Measurements from ENCODE around the gene MCC.

The MCC gene

DNA sequence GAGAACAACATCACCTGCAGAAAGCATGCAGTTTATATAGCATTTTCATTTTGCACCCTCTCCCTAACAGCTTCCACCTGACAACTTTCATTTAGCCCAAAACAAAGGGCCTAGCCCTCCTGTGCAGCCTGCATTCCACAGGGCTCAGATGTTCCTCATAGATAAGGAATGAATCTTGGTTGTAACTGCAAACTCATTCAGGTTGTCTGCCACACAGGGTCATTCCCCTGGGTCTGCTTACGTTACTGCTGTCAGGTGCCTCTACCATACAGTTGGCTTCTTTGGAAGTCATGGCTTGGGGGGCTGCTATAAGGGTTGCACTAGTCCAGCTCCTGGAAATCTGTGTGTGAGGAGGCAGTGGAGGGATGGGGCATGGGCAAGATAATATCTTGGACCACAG, 514.3 kb downstream of the MCC start:
- Histone ChIP-seq H3K9me3 (ENCODE audit: severe bottlenecking) (no peaks in the 10 kb centered on the region), H3K27ac (no peak overlapping the region), H3K36me3 (peaks cover 8% of the 10 kb centered on the region), H3K4me3 (ENCODE audit: low read depth, low read length) (no peak overlapping the region), H3K27me3 (ENCODE audit: insufficient read depth, low read depth, severe bottlenecking) (no peaks in the 10 kb centered on the region)
- TF ChIP-seq, protein P1, sequence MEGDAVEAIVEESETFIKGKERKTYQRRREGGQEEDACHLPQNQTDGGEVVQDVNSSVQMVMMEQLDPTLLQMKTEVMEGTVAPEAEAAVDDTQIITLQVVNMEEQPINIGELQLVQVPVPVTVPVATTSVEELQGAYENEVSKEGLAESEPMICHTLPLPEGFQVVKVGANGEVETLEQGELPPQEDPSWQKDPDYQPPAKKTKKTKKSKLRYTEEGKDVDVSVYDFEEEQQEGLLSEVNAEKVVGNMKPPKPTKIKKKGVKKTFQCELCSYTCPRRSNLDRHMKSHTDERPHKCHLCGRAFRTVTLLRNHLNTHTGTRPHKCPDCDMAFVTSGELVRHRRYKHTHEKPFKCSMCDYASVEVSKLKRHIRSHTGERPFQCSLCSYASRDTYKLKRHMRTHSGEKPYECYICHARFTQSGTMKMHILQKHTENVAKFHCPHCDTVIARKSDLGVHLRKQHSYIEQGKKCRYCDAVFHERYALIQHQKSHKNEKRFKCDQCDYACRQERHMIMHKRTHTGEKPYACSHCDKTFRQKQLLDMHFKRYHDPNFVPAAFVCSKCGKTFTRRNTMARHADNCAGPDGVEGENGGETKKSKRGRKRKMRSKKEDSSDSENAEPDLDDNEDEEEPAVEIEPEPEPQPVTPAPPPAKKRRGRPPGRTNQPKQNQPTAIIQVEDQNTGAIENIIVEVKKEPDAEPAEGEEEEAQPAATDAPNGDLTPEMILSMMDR (IDR thresholded peaks at IDR 0.05; ENCODE audit: low read depth, low read length): no peak
- DNase-seq: no peak

GRCh38 chr5:112973036-112973435, 515.2 kb downstream of the MCC start:
- Histone ChIP-seq H3K9me3 (ENCODE audit: severe bottlenecking) (no peaks in the 10 kb centered on the region), H3K27me3 (ENCODE audit: insufficient read depth, low read depth, severe bottlenecking) (no peaks in the 10 kb centered on the region), H3K36me3 (peaks cover 4% of the 10 kb centered on the region; the same call in 1 of the 2 replicates), H3K4me3 (ENCODE audit: low read depth, low read length) (no peak overlapping the region), H3K27ac (no peak overlapping the region)
- DNase-seq: no peak
- TF ChIP-seq, protein P1 (IDR thresholded peaks at IDR 0.05; ENCODE audit: low read depth, low read length): no peak
